Frontal cortex (tissue), 4 donors: ENCODE results near the gene NBPF11. TPM values are rescaled to one million over a fixed set of nuclear protein-coding genes. Genes with fewer than 3 reads are reported as not detected.
"Not testable (repeated sequence)": the region's sequence is repeated elsewhere in the genome, so short reads cannot be mapped to it uniquely, and the experiment has no call there.

Experiments
- DNase-seq, 2 donors: peaks; one replicate each; pipeline ENCODE4 v3.0.0; 2012; ENCODE audit warnings: low spot score in 2 of 2
- FAIRE-seq: peaks from 2 replicates; lab custom pipeline; 2012; peaks lifted over from hg19 to GRCh38; lab: Jason Lieb, UNC
- total RNA-seq: library from RNA; depleted of rRNA; stranded (reverse); fragments of >200 nt; gene quantifications from one replicate; pipeline ENCODE4 v1.2.3, GENCODE V29; 2014
- donor health status: control.
- donor health status: control.
- donor health status: control.

Gene NBPF11
- total RNA-seq, 1 donor from 2014 or later, result 11.8 TPM

- not testable (repeated sequence) for FAIRE-seq, DNase-seq
Observed at GRCh38 chr1:148152795-148153194, 714 bp upstream of the NBPF11 start.

GRCh38 chr1:148151371-148151819, 686 bp downstream of the NBPF11 start:
- not testable (repeated sequence) for DNase-seq, FAIRE-seq

GRCh38 chr1:148150945-148151344, 1.1 kb downstream of the NBPF11 start:
- FAIRE-seq, DNase-seq: not testable (repeated sequence)

- DNase-seq, FAIRE-seq: not testable (repeated sequence)
Observed at GRCh38 chr1:148150014-148150413, 2.1 kb downstream of the NBPF11 start.

GRCh38 chr1:148149050-148149815, 2.8 kb downstream of the NBPF11 start:
- FAIRE-seq, DNase-seq: not testable (repeated sequence)

GRCh38 chr1:148147052-148147838, 4.8 kb downstream of the NBPF11 start:
- DNase-seq, FAIRE-seq: not testable (repeated sequence)

GRCh38 chr1:148146191-148146997, 5.7 kb downstream of the NBPF11 start:
- DNase-seq, FAIRE-seq: not testable (repeated sequence)

GRCh38 chr1:148143223-148143622, 8.9 kb downstream of the NBPF11 start:
- not testable (repeated sequence) for FAIRE-seq

GRCh38 chr1:148141936-148142335, 10.1 kb downstream of the NBPF11 start:
- not testable (repeated sequence) for DNase-seq, FAIRE-seq

More at GRCh38 chr1:148143223-148143622, 8.9 kb downstream of the NBPF11 start:
- not testable (repeated sequence) for DNase-seq

- not testable (repeated sequence) for FAIRE-seq
Observed at GRCh38 chr1:148138606-148139005, 13.5 kb downstream of the NBPF11 start.

GRCh38 chr1:148122341-148122740, 29.7 kb downstream of the NBPF11 start:
- FAIRE-seq, DNase-seq: not testable (repeated sequence)

More at GRCh38 chr1:148138606-148139005, 13.5 kb downstream of the NBPF11 start:
- not testable (repeated sequence) for DNase-seq

- not testable (repeated sequence) for FAIRE-seq, DNase-seq
Observed at GRCh38 chr1:148120395-148120794, 31.7 kb downstream of the NBPF11 start.

- FAIRE-seq, DNase-seq: not testable (repeated sequence)
Observed at GRCh38 chr1:148095732-148096131, 56.3 kb downstream of the NBPF11 start.

- FAIRE-seq, DNase-seq: not testable (repeated sequence)
Observed at GRCh38 chr1:148086196-148086595, 65.9 kb downstream of the NBPF11 start.

- peak; percentile 52 for FAIRE-seq
- not testable (repeated sequence) for DNase-seq
Observed at GRCh38 chr1:148081205-148081604, 70.9 kb downstream of the NBPF11 start.

GRCh38 chr1:148078632-148079519, 73.2 kb downstream of the NBPF11 start:
- FAIRE-seq, DNase-seq: not testable (repeated sequence)

GRCh38 chr1:148078090-148078489, 74.0 kb downstream of the NBPF11 start:
- not testable (repeated sequence) for DNase-seq, FAIRE-seq

GRCh38 chr1:148077458-148077857, 74.6 kb downstream of the NBPF11 start:
- not testable (repeated sequence) for DNase-seq, FAIRE-seq
